GM12801 (cell line): ENCODE data around the gene AUTS2.

Source experiments
- TF ChIP-seq, protein P1 (sequence below): IDR thresholded peaks from one replicate; pipeline ENCODE4 v1.5.1; 2011; ENCODE audit warnings: control low read depth; ENCODE audit not compliant: insufficient read length; ENCODE audit errors: extremely low read depth

The AUTS2 gene

GRCh38 chr7:70217571-70217970, 619.3 kb downstream of the AUTS2 start:
- TF ChIP-seq, protein P1, sequence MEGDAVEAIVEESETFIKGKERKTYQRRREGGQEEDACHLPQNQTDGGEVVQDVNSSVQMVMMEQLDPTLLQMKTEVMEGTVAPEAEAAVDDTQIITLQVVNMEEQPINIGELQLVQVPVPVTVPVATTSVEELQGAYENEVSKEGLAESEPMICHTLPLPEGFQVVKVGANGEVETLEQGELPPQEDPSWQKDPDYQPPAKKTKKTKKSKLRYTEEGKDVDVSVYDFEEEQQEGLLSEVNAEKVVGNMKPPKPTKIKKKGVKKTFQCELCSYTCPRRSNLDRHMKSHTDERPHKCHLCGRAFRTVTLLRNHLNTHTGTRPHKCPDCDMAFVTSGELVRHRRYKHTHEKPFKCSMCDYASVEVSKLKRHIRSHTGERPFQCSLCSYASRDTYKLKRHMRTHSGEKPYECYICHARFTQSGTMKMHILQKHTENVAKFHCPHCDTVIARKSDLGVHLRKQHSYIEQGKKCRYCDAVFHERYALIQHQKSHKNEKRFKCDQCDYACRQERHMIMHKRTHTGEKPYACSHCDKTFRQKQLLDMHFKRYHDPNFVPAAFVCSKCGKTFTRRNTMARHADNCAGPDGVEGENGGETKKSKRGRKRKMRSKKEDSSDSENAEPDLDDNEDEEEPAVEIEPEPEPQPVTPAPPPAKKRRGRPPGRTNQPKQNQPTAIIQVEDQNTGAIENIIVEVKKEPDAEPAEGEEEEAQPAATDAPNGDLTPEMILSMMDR: no peak

DNA sequence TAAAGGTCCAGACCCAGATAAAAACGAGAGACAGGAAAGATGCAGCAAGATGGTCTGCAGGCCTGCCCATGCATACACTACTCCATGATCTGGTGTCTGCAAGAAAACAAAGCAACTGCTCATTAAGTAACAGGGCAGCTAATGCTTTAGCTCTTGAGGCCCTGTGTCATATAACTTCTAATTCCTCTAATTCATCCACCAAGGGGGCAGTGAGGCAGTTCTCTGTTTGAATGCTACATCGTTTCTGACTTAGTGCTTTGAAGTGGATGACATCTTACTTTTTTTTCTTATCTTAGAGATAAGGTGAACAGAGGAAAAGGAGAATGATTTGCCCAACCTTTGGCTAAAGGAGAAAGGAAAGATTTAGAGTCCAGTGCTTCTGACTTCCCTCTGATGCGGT, 619.7 kb downstream of the AUTS2 start:
- TF ChIP-seq, protein P1: no peak

- TF ChIP-seq, protein P1: no peak
These were observed 620.8 kb downstream of the AUTS2 start for GRCh38 chr7:70219061-70219460.

DNA sequence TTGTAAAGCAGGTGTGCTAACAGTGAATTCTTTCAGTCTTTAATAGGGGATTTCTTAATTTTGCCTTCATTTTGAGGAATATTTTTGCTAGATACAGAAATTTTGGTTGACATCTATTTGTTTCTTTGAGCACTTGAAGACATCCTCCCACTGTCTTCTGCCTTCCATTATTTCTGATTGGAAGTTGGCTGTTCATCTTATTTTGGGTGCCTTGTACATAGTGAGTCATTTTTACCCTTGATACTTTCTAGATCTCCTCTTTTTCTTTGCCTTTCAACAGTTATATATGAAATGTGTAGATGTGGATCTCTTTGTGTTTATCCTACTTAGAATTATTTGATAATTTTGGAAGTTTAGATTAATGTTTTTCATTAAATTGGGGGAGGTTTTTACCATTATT, 631.0 kb downstream of the AUTS2 start:
- TF ChIP-seq, protein P1: no peak

- TF ChIP-seq, protein P1: no peak
These were observed 632.5 kb downstream of the AUTS2 start for GRCh38 chr7:70230761-70231160.

GRCh38 chr7:70233776-70234175, 635.5 kb downstream of the AUTS2 start:
- TF ChIP-seq, protein P1: no peak

- TF ChIP-seq, protein P1: no peak
These were observed 639.0 kb downstream of the AUTS2 start for GRCh38 chr7:70237256-70237655.
